ENCODE results near the gene GBA2. TPM values are rescaled to one million over a fixed set of nuclear protein-coding genes. Genes with fewer than 3 reads are reported as not detected.

The GBA2 gene
- total RNA-seq, 4 donors from 2014 or later = 33.7 to 94.7 (median 57.9) TPM

DNA sequence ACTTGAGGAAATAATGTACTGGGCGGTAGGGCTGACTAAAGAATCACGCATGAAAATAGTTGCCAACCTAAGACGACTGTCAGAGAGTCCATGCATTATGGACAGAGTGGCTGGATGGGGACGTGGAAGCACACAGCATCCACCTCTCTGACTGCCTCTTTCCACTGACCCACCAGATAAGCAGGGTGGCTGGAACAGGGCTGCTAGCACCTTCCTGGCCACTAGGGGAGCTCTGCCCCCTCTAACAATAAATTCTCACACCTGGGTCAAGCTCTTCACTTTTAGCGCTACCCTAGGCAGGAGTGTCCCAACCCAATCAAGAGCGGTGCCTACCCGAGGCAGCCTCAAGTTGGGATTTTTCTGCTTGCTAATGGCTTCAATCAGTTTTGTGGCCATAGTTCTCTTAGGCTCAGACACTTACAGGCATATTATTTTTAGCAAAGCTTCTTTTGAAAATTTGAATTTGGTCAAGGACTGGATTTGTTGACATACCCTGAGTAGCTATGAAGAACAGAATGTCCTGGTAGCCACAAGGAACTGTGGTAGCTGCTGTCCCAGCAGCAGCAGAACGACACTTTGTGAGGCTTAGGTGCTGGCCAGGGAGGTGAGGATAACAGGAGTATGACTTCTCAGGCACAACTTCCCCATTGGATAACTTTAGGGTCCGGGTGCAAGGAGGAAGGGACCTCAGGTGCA, 52.4 kb downstream of the GBA2 start:
- TF ChIP-seq, protein P1, sequence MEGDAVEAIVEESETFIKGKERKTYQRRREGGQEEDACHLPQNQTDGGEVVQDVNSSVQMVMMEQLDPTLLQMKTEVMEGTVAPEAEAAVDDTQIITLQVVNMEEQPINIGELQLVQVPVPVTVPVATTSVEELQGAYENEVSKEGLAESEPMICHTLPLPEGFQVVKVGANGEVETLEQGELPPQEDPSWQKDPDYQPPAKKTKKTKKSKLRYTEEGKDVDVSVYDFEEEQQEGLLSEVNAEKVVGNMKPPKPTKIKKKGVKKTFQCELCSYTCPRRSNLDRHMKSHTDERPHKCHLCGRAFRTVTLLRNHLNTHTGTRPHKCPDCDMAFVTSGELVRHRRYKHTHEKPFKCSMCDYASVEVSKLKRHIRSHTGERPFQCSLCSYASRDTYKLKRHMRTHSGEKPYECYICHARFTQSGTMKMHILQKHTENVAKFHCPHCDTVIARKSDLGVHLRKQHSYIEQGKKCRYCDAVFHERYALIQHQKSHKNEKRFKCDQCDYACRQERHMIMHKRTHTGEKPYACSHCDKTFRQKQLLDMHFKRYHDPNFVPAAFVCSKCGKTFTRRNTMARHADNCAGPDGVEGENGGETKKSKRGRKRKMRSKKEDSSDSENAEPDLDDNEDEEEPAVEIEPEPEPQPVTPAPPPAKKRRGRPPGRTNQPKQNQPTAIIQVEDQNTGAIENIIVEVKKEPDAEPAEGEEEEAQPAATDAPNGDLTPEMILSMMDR (IDR thresholded peaks at IDR 0.05) = no peak
- ATAC-seq (ENCODE audit: low FRiP score) (peak; percentile 71), DNase-seq (ENCODE audit: low spot score) (no peak)

DNA sequence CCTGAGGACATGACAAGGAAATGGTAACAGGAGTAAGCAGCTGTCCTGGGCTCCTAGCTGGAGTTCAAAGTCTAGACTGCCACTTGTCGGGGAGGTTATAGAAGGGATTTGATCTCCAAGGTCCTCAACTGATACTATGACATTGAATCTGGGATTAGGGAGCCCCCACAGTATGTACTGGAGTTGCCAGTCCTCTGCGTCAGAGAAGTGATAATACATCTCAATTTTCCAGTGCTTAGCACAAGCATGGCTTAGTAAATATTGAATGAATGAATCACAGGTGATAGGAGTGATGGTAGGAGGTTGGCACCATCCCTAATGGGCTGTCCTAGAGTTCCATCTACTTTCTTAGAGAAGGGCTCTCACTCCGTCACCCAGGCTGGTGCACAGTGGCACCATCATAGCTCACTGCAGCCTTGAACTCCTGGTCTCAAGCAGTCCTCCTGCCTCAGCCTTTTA, 53.1 kb downstream of the GBA2 start:
- ATAC-seq (ENCODE audit: low FRiP score) (no peak), DNase-seq (ENCODE audit: low spot score) (no peak)
- TF ChIP-seq, protein P1 (IDR thresholded peaks at IDR 0.05) = no peak

DNA sequence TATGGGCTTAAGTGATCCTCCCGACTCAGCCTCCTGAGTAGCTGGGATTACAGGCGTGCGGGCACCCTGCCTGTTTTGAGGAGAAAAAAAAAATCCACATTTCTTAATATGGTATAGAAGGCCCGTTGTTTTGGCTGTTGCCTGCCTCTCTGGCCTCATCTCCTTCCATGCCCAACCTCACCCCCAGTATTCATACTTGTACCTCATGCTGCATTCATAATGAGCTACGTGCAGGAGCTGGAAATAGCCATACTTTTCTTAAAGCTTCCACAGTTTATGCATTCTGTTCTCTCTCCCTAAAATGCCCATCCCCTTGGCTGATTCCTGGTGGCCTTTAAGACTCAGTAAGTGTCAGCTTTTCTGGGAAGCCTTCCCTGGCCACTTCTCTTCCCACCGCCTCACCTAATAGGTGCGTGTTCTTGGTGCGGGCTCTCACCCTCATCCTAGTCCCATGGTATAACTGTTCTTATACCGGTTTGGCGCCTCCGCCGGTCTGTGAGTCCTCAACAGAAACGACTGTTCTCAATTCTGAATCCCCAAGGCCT, 57.2 kb downstream of the GBA2 start:
- ATAC-seq (ENCODE audit: low FRiP score) (no peak), DNase-seq (ENCODE audit: low spot score) (no peak)
- TF ChIP-seq, protein P1 (IDR thresholded peaks at IDR 0.05) = no peak

DNA sequence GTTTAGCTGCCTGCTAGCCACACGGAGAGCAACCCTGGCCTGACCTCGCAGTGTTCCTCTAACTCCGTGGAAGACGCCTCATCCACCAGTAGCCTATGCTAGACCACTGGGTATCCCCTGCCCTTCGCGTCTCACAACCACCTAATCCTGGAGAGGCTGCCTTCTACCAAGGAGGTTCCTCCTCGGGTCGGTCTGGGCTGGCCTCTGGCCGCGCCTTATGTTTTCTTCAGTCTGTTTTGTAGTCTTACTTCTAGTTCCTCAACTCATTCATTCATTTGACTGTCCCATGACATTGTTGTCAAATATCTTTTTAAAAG, 57.7 kb downstream of the GBA2 start:
- TF ChIP-seq, protein P1 (IDR thresholded peaks at IDR 0.05) = no peak
- ATAC-seq (ENCODE audit: low FRiP score) (peak; percentile 15), DNase-seq (ENCODE audit: low spot score) (no peak)

DNA sequence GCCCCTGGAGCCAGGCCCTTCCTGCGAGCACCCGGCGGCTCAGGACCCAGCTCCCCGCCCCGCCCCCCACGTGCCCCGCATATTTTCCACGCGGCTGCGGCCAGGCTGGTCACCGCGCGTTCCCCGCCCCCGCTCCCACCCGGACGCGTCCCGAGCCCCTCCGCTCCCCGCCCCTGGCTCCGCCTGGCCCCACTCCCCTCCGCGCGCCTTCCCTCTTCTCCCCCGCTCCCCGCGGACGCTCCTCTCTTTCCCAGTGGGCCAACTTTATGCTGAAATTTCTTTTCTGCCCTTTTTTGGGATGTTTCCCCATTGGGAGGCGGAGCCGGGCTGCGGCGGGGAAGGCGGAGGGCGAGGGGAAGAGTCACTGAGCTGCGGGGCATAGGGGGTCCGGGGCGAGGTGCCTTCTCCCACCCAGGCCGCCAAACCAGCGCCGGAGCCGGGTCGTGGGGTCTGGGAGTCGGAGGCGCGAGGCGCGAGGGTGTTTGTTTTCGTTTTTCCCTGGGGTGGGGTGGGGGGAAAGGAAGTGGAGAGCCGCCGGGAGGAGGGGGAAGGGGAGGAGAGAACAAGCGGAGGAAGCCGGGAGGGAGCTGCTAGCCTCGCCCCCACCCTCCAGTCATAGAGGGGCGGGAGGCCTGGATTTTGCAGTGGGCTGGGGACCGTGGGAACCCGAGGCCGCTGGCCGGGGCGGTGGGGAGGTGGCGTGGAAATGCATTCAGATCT, 58.3 kb downstream of the GBA2 start:
- ATAC-seq (ENCODE audit: low FRiP score) (peak; percentile 52), DNase-seq (ENCODE audit: low spot score) (peak; percentile 59)
- TF ChIP-seq, protein P1 (IDR thresholded peaks at IDR 0.05) = no peak

DNA sequence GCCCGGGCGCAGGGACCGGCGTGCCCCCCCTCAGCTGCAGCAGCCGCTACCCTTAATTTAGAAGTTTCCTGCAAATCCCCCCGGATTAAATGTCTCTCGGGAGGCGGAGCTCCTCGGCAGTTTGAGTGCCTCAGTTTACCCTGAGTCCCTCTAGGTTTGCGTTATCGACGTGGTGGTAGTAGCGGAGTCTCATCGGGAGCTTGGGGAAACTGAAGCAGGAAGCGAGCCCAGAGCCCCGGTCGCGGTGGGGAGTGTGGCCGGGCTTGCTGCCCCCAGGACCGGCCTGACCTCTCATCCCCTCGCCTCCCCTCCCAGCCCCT, 58.8 kb downstream of the GBA2 start:
- DNase-seq (ENCODE audit: low spot score) = no peak
- ATAC-seq (ENCODE audit: low FRiP score) = peak; percentile 1
- TF ChIP-seq, protein P1 (IDR thresholded peaks at IDR 0.05) = no peak
